ENCODE measurements around the gene CNNM1.

- no peak for TF ChIP-seq CTCF (conservative IDR thresholded peaks at IDR 0.05; ENCODE audit: low read length)
- TF ChIP-seq EZH2phosphoT487 (IDR thresholded peaks at IDR 0.05; ENCODE audit: borderline replicate concordance, low read depth, low read length), result no peak
These were observed 12.1 kb downstream of the CNNM1 start for GRCh38 chr10:99341248-99341647.
